ENCODE measurements around the gene CCDC183. TPM values are rescaled to one million over a fixed set of nuclear protein-coding genes. Genes with fewer than 3 reads are reported as not detected.

CCDC183 gene
- polyA plus RNA-seq, 1 donor from 2014 or later = 5.5 TPM

- no peak overlapping the region for H2AFZ ChIP-seq (ENCODE audit: low read depth, low read length)
- peak overlapping the region; percentile 67 for H3K9ac ChIP-seq (ENCODE audit: low read length)
- H3K36me3 ChIP-seq (ENCODE audit: insufficient read depth, low read length) = no peaks in the 10 kb centered on the region
- no peaks in the 10 kb centered on the region for H3F3A ChIP-seq (ENCODE audit: insufficient read depth, low read length, poor library complexity, severe bottlenecking)
- no peaks in the 10 kb centered on the region for H3K9me3 ChIP-seq (ENCODE audit: low read length)
- TF ChIP-seq, protein P1, sequence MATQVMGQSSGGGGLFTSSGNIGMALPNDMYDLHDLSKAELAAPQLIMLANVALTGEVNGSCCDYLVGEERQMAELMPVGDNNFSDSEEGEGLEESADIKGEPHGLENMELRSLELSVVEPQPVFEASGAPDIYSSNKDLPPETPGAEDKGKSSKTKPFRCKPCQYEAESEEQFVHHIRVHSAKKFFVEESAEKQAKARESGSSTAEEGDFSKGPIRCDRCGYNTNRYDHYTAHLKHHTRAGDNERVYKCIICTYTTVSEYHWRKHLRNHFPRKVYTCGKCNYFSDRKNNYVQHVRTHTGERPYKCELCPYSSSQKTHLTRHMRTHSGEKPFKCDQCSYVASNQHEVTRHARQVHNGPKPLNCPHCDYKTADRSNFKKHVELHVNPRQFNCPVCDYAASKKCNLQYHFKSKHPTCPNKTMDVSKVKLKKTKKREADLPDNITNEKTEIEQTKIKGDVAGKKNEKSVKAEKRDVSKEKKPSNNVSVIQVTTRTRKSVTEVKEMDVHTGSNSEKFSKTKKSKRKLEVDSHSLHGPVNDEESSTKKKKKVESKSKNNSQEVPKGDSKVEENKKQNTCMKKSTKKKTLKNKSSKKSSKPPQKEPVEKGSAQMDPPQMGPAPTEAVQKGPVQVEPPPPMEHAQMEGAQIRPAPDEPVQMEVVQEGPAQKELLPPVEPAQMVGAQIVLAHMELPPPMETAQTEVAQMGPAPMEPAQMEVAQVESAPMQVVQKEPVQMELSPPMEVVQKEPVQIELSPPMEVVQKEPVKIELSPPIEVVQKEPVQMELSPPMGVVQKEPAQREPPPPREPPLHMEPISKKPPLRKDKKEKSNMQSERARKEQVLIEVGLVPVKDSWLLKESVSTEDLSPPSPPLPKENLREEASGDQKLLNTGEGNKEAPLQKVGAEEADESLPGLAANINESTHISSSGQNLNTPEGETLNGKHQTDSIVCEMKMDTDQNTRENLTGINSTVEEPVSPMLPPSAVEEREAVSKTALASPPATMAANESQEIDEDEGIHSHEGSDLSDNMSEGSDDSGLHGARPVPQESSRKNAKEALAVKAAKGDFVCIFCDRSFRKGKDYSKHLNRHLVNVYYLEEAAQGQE (IDR thresholded peaks at IDR 0.05; ENCODE audit: borderline replicate concordance) = no peak
- TF ChIP-seq CTCF (IDR thresholded peaks at IDR 0.05; ENCODE audit: poor library complexity, severe bottlenecking) (no peak), RAD21 (conservative IDR thresholded peaks at IDR 0.05) (no peak), MXI1 (conservative IDR thresholded peaks at IDR 0.05; ENCODE audit: poor library complexity, severe bottlenecking) (no peak), POLR2AphosphoS5 (IDR thresholded peaks at IDR 0.05) (no peak), EP300 (conservative IDR thresholded peaks at IDR 0.05; ENCODE audit: poor library complexity, severe bottlenecking) (no peak), SMC3 (conservative IDR thresholded peaks at IDR 0.05; ENCODE audit: poor library complexity) (no peak), TAF1 (IDR thresholded peaks at IDR 0.05; ENCODE audit: low read depth) (no peak), EZH2 (IDR thresholded peaks at IDR 0.05; ENCODE audit: borderline replicate concordance, insufficient read depth, low read length, poor library complexity, severe bottlenecking) (no peak)
- H3K4me3 ChIP-seq (ENCODE audit: low read length) = peak overlapping the region; percentile 75
- no peaks in the 10 kb centered on the region for H3K9me2 ChIP-seq (ENCODE audit: insufficient read depth, low read length)
- no peaks in the 10 kb centered on the region for H3K27me3 ChIP-seq (ENCODE audit: insufficient read depth, low read depth, low read length)
- H4K20me1 ChIP-seq (ENCODE audit: insufficient read depth) = no peaks in the 10 kb centered on the region
- no peak overlapping the region for H3K27ac ChIP-seq (ENCODE audit: low read length)
- H3K79me2 ChIP-seq (replicated peaks; ENCODE audit: insufficient read depth, low read length) = no peaks in the 10 kb centered on the region
- no peak overlapping the region for H3K4me2 ChIP-seq (ENCODE audit: low read length)
Measured at GRCh38 chr9:136799079-136799853, 3.1 kb downstream of the CCDC183 start.

- H3K4me3 ChIP-seq (ENCODE audit: low read length) = peak overlapping the region; percentile 75
- peak overlapping the region; percentile 67 for H3K9ac ChIP-seq (ENCODE audit: low read length)
- H4K20me1 ChIP-seq (ENCODE audit: insufficient read depth) = no peaks in the 10 kb centered on the region
- TF ChIP-seq SMC3 (conservative IDR thresholded peaks at IDR 0.05; ENCODE audit: poor library complexity) = peak; percentile 12
- TF ChIP-seq POLR2AphosphoS5 (IDR thresholded peaks at IDR 0.05) = peak; percentile 37
- TF ChIP-seq, protein P1 (IDR thresholded peaks at IDR 0.05; ENCODE audit: borderline replicate concordance) = peak; percentile 35
- no peak for TF ChIP-seq TAF1 (IDR thresholded peaks at IDR 0.05; ENCODE audit: low read depth)
- H3K79me2 ChIP-seq (replicated peaks; ENCODE audit: insufficient read depth, low read length) = no peaks in the 10 kb centered on the region
- no peaks in the 10 kb centered on the region for H3F3A ChIP-seq (ENCODE audit: insufficient read depth, low read length, poor library complexity, severe bottlenecking)
- H3K27me3 ChIP-seq (ENCODE audit: insufficient read depth, low read depth, low read length) = no peaks in the 10 kb centered on the region
- no peak overlapping the region for H2AFZ ChIP-seq (ENCODE audit: low read depth, low read length)
- H3K36me3 ChIP-seq (ENCODE audit: insufficient read depth, low read length) = no peaks in the 10 kb centered on the region
- no peaks in the 10 kb centered on the region for H3K9me2 ChIP-seq (ENCODE audit: insufficient read depth, low read length)
- H3K4me2 ChIP-seq (ENCODE audit: low read length) = peak overlapping the region; percentile 95
- H3K27ac ChIP-seq (ENCODE audit: low read length) = no peak overlapping the region
- H3K9me3 ChIP-seq (ENCODE audit: low read length) = no peaks in the 10 kb centered on the region
Measured at GRCh38 chr9:136799854-136800657, 3.9 kb downstream of the CCDC183 start.

Measured in neural cell (in vitro differentiated cells).